Glomerular visceral epithelial cell (primary cell): ENCODE data around the gene PTPRM.
A peak's percentile ranks its signal among the peaks of the same experiment; 100 is the strongest.

Source experiments
- DNase-seq: peaks from one replicate; pipeline ENCODE4 v3.0.0-alpha.2; 2016; ENCODE audit errors: extremely low spot score

Gene PTPRM

GRCh38 chr18:8107426-8107825, 540.3 kb downstream of the PTPRM start:
- peak; percentile 85 for DNase-seq

DNA sequence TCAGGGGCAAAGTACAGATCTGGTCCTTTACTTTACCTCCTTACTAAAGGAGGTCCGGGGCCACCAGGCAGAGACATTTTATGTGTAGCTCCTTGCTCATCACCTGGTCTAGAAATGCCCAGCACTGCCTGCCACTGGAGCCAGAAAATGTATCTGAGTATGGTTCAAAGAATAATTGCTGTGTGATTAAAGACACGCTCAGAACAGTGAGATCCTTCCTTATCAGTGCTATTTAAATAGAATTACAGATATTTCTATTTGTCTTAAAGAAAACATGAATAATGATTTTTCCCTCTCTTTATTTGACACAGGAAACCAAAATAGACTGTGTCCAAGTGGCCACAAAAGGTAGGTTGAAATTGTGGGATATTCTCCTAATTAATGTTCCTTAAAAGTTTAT, 547.4 kb downstream of the PTPRM start:
- DNase-seq, result no peak

- no peak for DNase-seq
Measured at GRCh38 chr18:8116341-8117005, 549.4 kb downstream of the PTPRM start.

- no peak for DNase-seq
Measured at GRCh38 chr18:8117006-8117371, 549.9 kb downstream of the PTPRM start.

DNA sequence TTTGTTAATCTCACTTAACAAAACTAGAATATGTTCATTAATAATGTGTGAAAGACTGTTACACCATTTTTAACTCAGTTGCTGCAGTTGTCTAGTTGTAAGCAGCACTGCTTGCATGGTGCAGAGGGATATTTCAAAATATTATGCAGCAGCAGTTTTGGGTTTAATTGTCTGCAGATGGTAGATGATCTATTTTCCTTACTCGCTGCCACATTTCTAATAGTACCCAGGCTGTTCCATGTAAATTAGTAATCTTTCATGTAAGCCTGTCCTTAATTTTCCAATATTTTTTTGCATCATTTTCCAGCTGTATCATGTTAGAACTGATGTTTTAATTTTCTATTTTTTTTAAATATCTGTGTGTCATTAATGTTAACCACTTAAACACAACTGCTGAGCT, 554.0 kb downstream of the PTPRM start:
- no peak for DNase-seq

GRCh38 chr18:8121942-8122480, 554.9 kb downstream of the PTPRM start:
- DNase-seq, result peak; percentile 82

DNA sequence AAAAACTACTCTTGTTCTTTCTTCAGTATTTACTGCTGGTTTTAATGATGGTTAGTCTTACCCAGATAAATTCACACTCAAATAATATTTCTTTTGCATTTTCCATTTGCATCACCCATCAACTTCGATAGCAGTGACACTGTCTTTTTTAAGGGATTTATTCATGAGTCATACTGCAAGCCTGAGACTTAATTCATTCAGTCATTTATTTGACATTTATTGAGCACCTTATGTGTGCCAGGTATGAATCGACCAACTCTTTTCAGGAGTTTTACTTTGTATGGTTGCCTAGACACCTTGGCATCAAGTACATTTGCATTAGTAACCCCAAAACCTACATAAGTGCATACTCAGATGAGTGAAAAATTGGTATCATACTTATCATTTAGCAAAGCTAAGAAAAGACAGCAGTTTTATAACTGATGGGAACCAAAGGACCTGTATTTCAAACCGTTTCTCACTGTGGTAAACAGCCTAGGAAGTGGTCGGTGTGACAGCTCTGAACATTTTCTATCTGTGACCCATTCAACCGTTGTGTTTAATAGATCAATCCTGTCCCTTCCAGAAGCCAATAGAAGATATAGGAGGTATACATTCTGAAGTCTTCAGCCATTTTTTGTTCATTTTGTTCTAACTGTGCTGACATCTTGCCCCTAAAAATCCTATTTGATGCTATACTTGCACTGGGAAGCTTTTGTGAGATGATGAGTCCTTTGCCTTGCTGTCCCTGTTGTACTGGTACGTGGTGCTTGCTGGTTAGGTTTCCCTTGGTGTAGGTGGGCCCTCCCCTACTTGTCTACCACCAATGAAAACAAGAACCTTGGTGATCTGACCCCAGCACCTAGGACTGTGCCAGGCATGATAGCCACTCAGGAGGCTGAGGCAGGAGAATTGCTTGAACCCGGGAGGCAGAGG, 557.4 kb downstream of the PTPRM start:
- DNase-seq, result no peak

DNA sequence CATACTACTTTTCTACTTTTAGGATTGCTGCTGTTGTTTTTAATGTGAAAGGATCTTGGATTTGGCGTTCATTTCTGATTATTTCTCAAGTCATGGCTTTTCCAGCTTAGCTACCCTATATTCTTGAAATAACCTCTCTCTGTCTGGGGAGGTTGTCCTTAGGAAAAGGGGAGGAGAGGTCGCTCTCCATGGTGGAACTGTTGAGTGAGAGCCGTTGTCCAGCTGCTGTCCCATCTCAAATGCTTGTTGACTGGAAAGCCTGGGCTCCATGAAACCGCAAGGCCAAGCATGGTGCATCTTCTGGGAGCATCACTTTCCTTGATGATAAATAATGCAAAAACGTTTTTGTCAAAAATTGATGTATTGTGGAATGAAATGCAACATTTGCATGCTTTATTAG, 563.0 kb downstream of the PTPRM start:
- no peak for DNase-seq

DNA sequence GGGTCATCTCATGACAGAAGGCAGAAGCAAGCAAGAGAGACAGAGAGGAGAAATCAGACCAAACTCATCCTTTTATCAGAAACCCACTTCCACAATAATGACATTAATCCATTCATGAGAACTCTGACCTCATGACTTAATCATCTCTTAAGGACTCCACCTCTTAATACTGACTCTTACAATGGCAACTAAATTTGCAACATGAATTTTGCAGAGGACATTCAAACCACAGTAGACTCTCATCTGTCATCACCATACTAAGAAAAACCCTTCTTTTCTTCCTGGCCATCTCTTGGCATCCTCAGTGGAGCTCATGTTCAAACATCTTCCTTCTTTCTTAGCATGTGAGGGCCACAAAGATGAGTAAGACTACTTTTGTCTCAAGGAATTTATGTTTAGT, 565.9 kb downstream of the PTPRM start:
- DNase-seq, result no peak

GRCh38 chr18:8133888-8134287, 566.8 kb downstream of the PTPRM start:
- no peak for DNase-seq

DNA sequence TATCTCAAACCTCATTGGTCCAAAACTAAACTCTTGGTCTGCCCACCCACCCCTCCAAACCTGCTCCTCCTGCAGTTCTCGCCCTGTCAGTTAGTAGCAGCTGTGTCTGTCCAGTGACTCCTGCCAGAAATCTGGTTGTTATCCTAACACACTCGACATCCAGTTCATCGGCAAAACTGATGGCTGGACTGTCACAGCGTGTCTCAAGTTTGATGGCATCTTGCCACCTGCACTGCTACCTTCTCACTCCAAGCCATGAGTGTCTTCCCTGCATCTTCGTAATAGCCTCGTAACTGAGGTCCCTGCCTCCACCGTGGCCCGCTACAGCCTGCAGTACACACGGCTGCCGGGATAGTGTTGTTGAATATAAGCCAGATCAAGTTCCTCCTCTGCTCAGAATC, 572.0 kb downstream of the PTPRM start:
- no peak for DNase-seq

DNA sequence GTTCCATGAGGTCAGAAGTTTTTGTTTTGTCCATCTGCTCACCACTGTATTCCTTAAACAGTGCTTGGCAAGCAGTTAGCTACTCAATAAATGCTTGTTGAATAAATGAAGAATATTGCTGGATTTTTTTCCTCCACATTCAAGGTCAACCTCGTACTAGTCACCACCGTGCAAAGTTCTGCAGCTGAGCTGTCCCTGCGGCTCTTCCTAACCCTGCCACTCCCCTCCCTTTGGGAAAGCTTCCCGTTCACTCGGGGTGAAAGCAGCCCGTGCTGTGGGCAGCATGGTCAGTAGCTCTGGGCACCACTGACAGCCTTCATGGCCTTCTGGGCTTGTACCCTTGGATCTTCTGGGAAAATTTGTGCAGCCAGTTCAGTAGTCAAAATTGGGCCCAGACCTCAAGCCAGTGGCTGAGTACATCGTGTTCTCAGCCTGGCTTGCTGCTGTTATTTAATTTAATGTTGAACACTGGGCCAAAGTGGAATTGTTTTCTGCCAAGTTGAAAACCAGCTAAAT, 572.8 kb downstream of the PTPRM start:
- no peak for DNase-seq

- no peak for DNase-seq
Measured at GRCh38 chr18:8140841-8141501, 573.9 kb downstream of the PTPRM start.

DNA sequence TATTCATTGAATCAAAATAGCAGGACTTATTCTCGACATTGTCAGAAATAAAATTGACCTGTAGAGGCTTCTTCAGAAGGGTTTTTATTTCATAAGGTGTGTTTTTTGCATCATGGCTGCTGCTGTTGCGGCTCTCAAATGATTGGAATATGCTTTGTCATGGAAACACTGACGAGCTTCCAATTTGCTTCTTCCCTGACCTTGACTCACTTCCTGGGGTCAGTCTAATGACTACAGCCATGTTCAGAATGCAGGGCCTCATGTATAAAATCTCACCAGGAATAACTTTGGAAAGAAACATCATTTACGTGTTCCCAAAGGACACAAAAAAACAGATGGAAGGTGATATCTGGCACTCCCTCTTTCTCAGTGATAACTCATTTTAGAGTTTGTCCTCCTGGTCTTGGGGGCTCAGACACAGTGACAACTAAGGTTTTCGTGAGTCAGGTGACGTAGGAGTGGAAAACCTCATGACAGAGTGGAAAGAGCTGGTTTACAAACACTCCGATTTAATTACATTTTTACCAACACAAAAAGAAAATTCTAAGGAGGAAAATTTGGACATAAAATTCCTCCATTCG, 575.1 kb downstream of the PTPRM start:
- DNase-seq, result no peak

- DNase-seq, result no peak
Measured at GRCh38 chr18:8142932-8143331, 575.8 kb downstream of the PTPRM start.

- DNase-seq, result peak; percentile 37
Measured at GRCh38 chr18:8151181-8151580, 584.1 kb downstream of the PTPRM start.

DNA sequence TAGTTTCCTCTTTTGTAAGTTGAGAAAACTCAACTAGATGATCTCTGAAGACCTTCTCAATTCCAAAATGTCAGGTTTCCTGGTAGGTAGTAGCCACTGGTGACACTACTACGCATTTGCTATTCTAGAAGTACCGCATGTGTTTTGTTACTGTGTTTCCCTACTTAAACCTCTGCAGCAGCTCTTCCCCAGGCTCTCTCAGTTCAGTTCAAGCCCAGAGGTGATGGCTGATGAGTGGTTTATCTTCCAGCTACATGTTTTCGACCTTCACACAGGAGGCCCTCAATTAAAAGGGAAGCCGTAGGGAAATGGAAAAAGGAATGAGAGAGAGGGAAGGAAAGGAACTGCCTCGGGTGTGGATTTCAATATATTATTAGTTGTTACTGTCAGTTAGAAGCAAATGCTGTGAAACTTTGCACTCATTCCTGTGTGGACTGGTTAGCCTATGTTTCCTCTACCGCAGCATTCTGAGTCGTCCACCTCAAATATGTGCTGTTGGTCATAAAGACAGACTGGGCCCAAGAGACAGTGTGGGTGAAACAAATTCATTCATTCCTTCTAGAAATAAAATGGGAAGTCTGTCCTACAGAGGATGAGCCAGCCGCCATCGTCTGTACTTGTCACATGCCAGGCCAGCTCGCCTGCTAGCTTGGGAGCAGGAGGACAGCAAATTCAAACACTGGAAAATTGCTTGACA, 586.9 kb downstream of the PTPRM start:
- peak; percentile 60 for DNase-seq

DNA sequence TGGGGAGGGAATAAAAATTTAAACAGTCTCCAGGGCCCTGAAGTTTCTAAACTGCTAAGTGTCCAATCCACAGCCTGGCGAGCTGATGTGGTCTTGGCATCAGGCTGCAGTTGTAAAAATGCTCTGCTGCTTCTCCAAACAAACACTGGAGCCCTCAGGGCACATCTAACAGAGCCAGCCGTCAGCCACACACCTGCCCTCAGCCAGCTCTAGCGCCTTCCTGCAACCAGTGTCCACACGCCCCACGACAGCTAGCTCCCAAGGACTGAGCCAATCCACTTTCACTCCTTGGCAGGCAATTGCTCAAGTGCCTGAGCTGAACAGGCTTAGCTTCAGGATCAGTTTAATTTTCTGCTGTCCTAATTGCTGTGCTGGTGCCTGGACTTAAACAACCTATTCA, 595.7 kb downstream of the PTPRM start:
- no peak for DNase-seq

GRCh38 chr18:8163286-8163959, 596.3 kb downstream of the PTPRM start:
- no peak for DNase-seq

- no peak for DNase-seq
Measured at GRCh38 chr18:8165095-8165494, 598.0 kb downstream of the PTPRM start.

DNA sequence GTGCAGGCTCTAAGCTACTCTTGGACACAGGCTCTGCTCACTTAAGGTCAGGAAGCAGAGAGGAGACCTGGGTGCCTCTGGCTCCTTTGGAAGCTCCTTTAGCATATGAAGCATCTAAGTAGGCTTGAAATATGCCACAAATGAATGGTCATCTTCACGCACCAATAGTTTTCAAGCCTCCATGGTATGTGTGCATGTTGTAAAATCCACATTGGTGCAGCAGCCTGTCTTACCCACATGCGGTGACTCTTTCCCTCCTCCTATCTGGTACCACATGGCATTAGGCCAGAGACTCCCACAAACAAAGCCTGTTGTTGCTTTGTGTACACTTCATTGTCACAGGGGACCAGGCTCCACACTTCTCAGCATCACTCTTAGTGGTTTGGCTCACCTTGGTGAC, 599.9 kb downstream of the PTPRM start:
- peak; percentile 83 for DNase-seq
